ENCODE data around the gene NDUFS2. TPM values are rescaled to one million over a fixed set of nuclear protein-coding genes. Genes with fewer than 3 reads are reported as not detected.
A peak's percentile ranks its signal among the peaks of the same experiment; 100 is the strongest.

Gene NDUFS2
- total and polyA plus RNA-seq, 7 donors = 204 to 336 (median 232) TPM

GRCh38 chr1:161228032-161228431 lies 25.9 kb downstream of the NDUFS2 start:
- DNase-seq (no peak), ATAC-seq (no peak)
- WGBS, 3 donors = 90 to 97% (median 94%) methylated on average over 7 of the region's 7 CpGs
- intact Hi-C loops (cut with DNase I) = loop anchor here (5.0 kb wide), 3 partner anchors 64 to 154 kb away; partner anchors contain the start of gene SDHC (in 1 of the 2)
- peaks cover 12% of the 10 kb centered on the region for H3K4me1 ChIP-seq
- H3K27me3 ChIP-seq (ENCODE audit: insufficient read depth in 3 of 3, low read length in 2 of 3) = no peaks in the 10 kb centered on the region
- H3K27ac ChIP-seq = peak overlapping the region; percentile 77
- TF ChIP-seq CTCF (IDR thresholded peaks at IDR 0.05) = no peak
- no peaks in the 10 kb centered on the region for H3K9me3 ChIP-seq
- H3K36me3 ChIP-seq (ENCODE audit: insufficient read depth in 1 of 2, low read depth in 1 of 2) = peaks cover 8 to 32% of the 10 kb centered on the region in 2 donors
- H3K4me3 ChIP-seq = no peak overlapping the region

- Histone ChIP-seq H3K27me3 (ENCODE audit: insufficient read depth in 3 of 3, low read length in 2 of 3) (no peaks in the 10 kb centered on the region), H3K27ac (no peak overlapping the region), H3K4me1 (peaks cover 12% of the 10 kb centered on the region), H3K36me3 (ENCODE audit: insufficient read depth in 1 of 2, low read depth in 1 of 2) (peaks cover 8 to 32% of the 10 kb centered on the region in 2 donors), H3K4me3 (no peak overlapping the region), H3K9me3 (no peaks in the 10 kb centered on the region)
- intact Hi-C loops (cut with DNase I) = loop anchor here (5.0 kb wide), 3 partner anchors 62 to 152 kb away; partner anchors contain the start of gene SDHC (in 1 of the 2)
- TF ChIP-seq CTCF (IDR thresholded peaks at IDR 0.05) = no peak
- DNase-seq = no peak
- 54 to 67% (median 56%) methylated on average over 3 of the region's 3 CpGs for WGBS, 3 donors
- ATAC-seq = no peak
Measured at GRCh38 chr1:161229896-161230295, 27.7 kb downstream of the NDUFS2 start.

GRCh38 chr1:161230762-161231161 lies 28.6 kb downstream of the NDUFS2 start:
- TF ChIP-seq CTCF (IDR thresholded peaks at IDR 0.05) = no peak
- WGBS, 3 donors = 87 to 95% (median 94%) methylated on average over 7 of the region's 7 CpGs
- Histone ChIP-seq H3K27ac (no peak overlapping the region), H3K27me3 (ENCODE audit: insufficient read depth in 3 of 3, low read length in 2 of 3) (no peaks in the 10 kb centered on the region), H3K36me3 (ENCODE audit: insufficient read depth in 1 of 2, low read depth in 1 of 2) (peaks cover 8 to 32% of the 10 kb centered on the region in 2 donors), H3K9me3 (no peaks in the 10 kb centered on the region), H3K4me1 (peaks cover 7% of the 10 kb centered on the region), H3K4me3 (no peak overlapping the region)
- ATAC-seq = no peak
- DNase-seq = no peak
- intact Hi-C loops (cut with DNase I) = no loop called here

GRCh38 chr1:161233102-161233501 lies 30.9 kb downstream of the NDUFS2 start:
- DNase-seq (no peak), ATAC-seq (no peak)
- intact Hi-C loops (cut with DNase I) = no loop called here
- Histone ChIP-seq H3K9me3 (no peaks in the 10 kb centered on the region), H3K4me1 (no peaks in the 10 kb centered on the region), H3K4me3 (no peak overlapping the region), H3K27me3 (ENCODE audit: insufficient read depth in 3 of 3, low read length in 2 of 3) (no peaks in the 10 kb centered on the region), H3K36me3 (ENCODE audit: insufficient read depth in 1 of 2, low read depth in 1 of 2) (peaks cover 8 to 28% of the 10 kb centered on the region in 2 donors), H3K27ac (no peak overlapping the region)
- TF ChIP-seq CTCF (IDR thresholded peaks at IDR 0.05) = no peak
- 75 to 85% (median 76%) methylated on average over 9 of the region's 9 CpGs for WGBS, 3 donors

Measured in psoas muscle (tissue), 8 donors.